NCI-H1092 treated with DMSO at 0.1 percent for 48 hours (cell line): ENCODE results near the gene GJA8.
A peak's percentile ranks its signal among the peaks of the same experiment; 100 is the strongest.
"Not testable (repeated sequence)": the region's sequence is repeated elsewhere in the genome, so short reads cannot be mapped to it uniquely, and the experiment has no call there.

Source experiments
- DNase-seq: peaks from one replicate; lab custom pipeline; 2025; lab: John Stamatoyannopoulos, UW

Gene GJA8

GRCh38 chr1:147902253-147902845 is at the start of gene GJA8:
Gene GJA8, plus strand, starts transcription at chr1:147902795. Its CDS starts 5,161 bp downstream, at chr1:147907956.
- DNase-seq, result no peak

DNA sequence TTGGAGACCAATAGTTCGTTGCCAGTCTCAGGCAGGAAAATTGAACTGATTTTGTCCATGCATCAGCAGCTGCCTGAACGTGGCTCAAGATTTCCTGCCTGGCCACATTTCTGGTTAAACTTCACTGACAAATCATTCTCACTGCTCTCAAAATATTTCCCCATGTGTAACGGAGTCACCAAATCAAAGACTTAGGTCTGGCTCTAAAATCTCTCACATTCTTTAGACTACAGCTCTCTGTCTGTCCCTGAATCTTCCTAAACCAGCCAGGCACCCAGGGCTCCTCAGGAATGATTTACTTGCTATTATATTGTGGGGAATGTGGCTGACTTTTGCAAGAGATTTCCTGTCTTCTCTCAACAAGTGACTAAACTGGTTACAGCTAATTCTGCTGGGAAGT is 49.2 kb upstream of the GJA8 start:
- DNase-seq, result no peak

GRCh38 chr1:147854989-147855388 is 47.6 kb upstream of the GJA8 start:
- not testable (repeated sequence) for DNase-seq

GRCh38 chr1:147855996-147856395 is 46.6 kb upstream of the GJA8 start:
- DNase-seq, result not testable (repeated sequence)

DNA sequence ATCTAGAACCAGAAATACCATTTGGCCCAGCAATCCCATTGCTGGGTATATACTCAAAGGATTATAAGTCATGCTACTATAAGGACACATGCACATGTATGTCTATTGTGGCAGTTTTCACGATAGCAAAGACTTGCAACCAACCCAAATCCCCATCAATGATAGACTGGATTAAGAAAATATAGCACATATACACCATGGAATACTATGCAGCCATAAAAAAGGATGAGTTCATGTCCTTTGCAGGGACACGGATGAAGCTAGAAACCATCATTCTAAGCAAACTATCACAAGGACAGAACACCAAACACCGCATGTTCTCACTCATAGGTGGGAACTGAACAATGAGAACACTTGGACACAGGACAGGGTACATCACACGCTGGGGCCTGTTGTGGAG is 35.4 kb upstream of the GJA8 start:
- DNase-seq, result not testable (repeated sequence)

DNA sequence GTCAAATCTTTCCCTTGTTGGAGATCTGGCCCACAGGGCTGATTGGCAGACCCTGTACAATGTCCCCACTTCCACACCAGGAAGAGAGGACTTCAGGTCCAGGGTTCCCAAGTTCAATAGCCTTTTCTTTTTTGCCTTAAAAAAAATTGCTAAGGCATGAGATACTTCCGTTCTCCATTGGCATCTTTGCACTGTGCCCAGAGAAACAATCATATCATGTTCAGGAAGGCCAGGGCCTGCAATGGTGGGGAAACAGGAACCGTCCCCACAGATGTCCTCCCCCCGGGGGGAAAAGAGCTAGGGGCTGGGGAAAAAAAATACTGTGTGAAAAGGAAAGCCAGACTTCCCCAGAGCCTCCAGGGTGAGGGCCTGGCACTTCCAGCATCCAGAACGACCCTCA is 24.6 kb upstream of the GJA8 start:
- DNase-seq, result no peak

GRCh38 chr1:147879911-147880310 is 22.7 kb upstream of the GJA8 start:
- no peak for DNase-seq

GRCh38 chr1:147882535-147882934 is 20.1 kb upstream of the GJA8 start:
- DNase-seq, result no peak

- DNase-seq, result peak; percentile 35
Measured at GRCh38 chr1:147890177-147890790, 12.3 kb upstream of the GJA8 start.

GRCh38 chr1:147891088-147891487 is 11.5 kb upstream of the GJA8 start:
- no peak for DNase-seq

- no peak for DNase-seq
Measured at GRCh38 chr1:147892216-147892615, 10.4 kb upstream of the GJA8 start.

GRCh38 chr1:147892731-147893214 is 9.8 kb upstream of the GJA8 start:
- peak; percentile 46 for DNase-seq

- DNase-seq, result no peak
Measured at GRCh38 chr1:147895123-147895522, 7.5 kb upstream of the GJA8 start.

GRCh38 chr1:147897029-147897752 is 5.4 kb upstream of the GJA8 start:
- DNase-seq, result no peak

- DNase-seq, result no peak
Measured at GRCh38 chr1:147897789-147898188, 4.8 kb upstream of the GJA8 start.

DNA sequence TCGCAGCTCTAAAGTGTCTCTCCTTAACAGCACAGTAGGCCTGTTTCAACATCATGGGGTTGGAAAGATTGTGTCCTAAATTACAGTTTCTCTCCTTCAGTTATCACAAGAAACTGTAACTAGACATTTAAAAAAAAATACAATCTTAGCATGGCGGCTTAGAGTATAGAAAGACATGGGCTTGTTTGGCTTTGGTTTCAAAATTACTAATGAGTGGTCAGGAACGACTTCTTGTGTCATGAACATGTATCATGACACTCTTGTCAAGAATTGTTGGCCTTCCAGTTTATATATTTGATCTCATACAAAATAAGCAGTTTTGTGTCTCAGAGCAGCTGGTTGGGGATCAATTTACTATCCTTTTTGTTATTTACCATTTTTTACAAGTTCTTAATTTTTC is 2.1 kb downstream of the GJA8 start:
- DNase-seq, result no peak

DNA sequence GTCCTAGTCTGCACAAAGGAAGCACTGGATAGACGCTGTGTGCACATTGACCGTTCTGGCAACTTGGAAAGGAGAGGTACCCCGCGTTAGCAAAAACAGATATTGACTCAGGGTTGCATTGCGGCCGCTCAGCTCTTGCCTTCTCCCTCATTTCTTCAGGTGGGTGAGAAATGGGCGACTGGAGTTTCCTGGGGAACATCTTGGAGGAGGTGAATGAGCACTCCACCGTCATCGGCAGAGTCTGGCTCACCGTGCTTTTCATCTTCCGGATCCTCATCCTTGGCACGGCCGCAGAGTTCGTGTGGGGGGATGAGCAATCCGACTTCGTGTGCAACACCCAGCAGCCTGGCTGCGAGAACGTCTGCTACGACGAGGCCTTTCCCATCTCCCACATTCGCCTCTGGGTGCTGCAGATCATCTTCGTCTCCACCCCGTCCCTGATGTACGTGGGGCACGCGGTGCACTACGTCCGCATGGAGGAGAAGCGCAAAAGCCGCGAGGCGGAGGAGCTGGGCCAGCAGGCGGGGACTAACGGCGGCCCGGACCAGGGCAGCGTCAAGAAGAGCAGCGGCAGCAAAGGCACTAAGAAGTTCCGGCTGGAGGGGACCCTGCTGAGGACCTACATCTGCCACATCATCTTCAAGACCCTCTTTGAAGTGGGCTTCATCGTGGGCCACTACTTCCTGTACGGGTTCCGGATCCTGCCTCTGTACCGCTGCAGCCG is 5.4 kb downstream of the GJA8 start:
- no peak for DNase-seq

DNA sequence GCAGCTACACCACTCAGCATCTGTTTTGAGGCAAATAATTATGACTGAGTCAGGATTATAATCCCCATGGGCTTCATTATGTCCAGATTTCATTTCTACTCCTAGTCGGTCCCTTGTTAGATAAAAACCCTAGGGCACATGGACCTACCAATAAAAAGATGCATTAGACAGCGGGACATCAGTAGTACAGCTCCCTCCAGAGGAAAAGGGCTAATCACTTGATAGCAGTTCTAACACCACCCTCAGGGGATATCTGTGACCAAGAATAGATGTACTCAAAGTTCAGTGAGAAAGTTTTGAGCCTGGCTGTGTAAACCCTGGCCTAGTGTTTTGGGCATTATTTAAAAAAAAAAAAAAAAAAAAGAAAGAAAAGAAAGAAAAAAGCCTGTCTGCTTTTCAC is 10.0 kb downstream of the GJA8 start:
- DNase-seq, result no peak

- DNase-seq, result no peak
Measured at GRCh38 chr1:147913362-147913942, 10.9 kb downstream of the GJA8 start.

GRCh38 chr1:147919896-147920295 is 17.3 kb downstream of the GJA8 start:
- DNase-seq, result no peak

DNA sequence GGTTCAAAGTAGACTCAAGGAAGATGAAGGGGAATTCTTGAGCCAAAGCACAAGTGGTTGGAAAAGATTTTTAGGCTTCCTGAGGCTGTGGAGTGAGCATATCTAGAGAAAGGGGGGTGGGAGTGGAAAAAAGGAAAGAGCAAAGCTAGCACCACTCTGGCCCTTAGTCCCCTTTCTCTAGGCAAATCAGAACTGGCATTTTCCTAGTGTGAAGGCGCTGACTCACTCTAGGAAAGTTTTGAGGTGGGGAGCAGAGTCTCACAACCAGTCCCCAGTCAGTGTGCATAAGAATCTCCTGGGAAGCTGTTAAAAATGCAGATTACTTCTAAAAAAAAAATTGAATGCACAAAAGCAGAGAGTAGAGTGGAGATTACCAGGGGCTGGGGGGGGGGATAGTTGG is 22.2 kb downstream of the GJA8 start:
- no peak for DNase-seq

GRCh38 chr1:147927215-147927614 is 24.6 kb downstream of the GJA8 start:
- not testable (repeated sequence) for DNase-seq
